NCI-H2107 treated with DMSO at 0.1 percent for 48 hours (cell line): ENCODE results near the gene ALG3.

Experiments used
- DNase-seq: peaks from one replicate; lab custom pipeline; 2025; ENCODE audit not compliant: unreplicated experiment; lab: John Stamatoyannopoulos, UW

Gene ALG3

GRCh38 chr3:184260724-184261269 is 12.0 kb upstream of the ALG3 start:
- peak; percentile 38 for DNase-seq

GRCh38 chr3:184259878-184260723 is 11.3 kb upstream of the ALG3 start:
- DNase-seq, result no peak

DNA sequence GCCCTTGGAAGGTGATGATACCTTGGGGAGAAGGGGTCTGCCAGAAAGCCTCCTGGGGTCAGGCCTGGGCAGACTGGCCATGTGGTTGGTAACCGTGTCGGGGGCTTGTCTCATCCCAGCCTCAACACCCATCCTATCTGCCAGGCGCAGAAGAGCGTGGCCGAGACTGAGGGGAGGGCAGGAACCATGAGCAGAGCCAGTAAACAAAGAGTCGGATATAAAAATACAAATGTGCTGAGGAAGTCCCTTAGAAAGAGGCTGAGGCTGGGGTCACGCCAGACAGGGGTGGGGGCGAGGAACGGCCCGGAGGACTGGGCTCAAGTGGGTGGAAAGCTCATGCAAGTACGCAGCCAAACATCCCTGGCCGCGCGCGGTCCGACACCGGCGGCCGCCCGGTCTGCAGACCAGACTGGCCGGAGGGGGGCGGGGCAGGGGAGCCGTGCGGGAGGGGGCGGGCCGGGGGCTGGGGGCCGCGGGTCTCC is 10.7 kb upstream of the ALG3 start:
- no peak for DNase-seq

DNA sequence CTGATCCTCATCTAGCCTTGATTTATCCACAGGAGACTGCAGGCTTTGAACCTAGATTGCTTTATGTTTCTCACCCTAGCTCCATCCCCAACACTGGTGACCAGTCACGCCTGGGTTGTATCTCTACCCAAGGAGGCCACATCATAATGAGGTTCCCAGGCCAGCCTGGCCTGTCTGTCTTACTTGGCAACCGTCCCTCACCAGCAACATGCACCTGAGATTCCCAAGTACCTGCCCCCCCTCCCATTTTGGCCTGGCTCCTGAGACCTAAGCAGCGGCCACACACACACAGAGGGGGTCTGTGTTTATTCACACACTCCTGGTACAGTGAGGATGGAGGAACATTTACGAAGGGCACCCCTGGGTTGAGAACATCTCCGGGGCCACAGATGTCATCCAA is 10.2 kb upstream of the ALG3 start:
- no peak for DNase-seq

DNA sequence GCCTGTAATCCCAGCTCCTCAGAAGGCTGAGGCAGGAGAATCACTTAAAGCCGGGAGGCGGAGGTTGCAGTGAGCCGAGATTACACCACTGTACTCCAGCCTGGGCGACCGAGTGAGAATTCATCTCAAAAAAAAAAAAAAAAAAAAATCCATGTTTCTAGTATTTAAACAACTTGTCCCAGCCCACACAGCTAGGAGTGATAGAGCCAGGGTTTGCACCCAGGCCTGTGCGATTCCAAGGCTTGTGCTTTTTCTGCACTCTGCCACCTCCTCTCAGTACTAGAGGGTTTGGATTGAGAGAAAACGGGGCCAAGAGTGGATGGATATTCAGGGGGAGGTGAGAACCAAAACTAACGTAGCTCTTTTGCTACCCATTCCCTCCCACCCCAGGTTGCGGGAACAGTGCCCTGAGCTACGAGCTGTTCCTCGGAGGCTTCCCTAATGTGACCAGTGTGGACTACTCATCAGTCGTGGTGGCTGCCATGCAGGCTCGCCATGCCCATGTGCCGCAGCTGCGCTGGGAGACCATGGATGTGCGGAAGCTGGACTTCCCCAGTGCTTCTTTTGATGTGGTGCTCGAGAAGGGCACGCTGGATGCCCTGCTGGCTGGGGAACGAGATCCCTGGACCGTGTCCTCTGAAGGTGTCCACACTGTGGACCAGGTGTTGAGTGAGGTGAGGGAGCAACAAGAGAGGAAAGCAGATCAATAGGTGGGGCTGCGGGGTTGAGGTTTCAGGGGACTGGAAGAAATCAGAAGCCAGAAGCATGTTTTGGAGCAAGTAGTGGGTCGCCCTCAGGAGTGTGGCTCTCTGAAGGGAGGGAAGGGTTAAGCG is 8.5 kb upstream of the ALG3 start:
- DNase-seq, result no peak

DNA sequence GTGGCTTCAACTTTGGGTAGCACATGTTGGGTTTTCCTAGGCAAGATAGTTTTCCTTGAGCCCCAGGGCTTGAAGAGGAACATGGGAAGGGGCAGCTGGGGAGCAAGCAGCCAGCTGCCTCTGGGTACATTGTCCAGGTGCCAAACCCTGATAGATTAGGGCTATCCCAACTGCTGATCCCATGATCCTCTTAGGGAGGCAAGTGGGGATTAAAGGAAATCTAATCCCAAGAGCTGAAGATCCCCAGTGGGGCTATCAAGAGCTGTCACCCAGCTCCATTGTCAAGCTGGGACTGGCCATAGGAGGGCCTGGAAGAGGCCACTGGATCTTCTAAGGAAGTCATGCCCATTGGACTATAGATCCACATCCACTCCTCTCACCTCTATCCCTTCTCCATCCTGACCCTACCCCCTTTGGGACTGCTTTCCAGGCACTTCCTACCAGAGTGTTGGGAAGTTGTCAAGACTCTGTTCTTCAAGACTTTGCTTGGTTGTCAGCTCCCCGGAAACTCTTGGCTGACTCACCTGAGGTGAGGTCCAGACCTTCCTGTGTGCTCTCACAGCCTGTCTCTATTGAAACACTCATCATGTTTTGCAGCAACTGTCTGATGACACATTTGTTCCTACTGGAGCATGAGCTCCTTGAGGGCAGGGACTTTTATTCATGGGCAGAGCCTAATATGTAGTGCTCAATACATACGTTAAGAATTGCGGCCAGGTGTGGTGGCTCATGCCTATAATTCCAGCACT is 6.7 kb upstream of the ALG3 start:
- DNase-seq, result no peak

DNA sequence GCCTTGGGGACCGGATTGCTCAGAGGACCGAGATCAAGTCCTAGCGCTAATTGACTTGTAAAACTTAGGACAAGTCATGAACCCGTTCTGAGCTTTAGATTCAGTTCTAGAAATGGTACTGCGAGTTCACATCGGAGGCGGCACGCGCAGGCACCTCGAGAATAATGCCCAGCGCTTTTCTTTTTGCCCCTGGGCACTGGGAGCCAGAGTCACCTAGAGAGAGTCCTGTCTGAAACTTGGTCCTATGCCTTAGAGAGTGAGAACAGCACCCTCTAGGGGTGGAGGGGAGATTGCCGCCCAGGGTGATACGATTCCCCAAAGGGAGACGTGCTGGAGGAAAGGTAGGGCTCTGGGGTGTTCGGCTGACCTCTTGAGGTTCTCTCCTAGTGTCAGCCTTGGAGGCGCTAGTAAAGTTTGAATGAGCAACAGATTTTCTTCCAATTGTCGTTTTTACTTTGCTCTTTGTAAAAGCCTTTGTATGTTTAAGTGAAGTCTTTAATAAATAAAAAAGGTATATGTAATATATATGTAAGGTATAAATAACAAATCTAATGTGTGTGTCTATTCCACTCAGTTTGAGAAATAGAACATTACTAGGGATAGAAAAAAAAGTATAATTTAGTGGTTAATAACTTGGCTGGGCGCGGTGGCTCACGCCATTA is 1.5 kb upstream of the ALG3 start:
- DNase-seq, result peak; percentile 100

DNA sequence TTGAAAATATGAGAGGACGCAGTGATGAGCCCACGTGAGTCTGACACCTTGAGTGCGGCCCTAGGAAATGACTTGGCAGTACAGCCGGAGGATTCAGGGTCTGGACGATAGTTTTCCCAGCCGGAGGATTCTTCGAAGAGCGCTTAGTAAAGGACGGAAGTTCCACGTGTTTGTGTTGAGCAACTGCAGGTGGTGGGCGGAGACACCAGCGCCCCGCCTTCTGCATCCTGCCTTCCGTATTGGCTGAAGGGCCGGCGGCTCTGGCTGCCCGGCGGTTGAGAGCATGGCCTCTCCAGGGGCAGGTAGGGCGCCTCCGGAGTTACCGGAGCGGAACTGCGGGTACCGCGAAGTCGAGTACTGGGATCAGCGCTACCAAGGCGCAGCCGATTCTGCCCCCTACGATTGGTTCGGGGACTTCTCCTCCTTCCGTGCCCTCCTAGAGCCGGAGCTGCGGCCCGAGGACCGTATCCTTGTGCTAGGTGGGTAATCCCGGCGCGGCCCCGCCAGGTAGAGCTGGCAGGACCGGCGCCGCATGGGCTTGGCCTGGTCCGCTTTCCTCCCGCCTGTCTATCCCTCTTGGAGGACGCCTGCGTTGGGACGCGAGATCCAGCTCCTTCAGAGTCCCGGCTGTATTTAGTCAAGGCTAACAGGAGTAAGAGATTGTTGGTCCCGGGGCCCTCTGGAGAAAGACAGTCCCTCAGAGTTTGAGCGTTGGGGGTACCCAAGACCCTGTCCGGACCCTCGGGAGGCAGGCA is 827 bp upstream of the ALG3 start, which contains the start of gene EEF1AKMT4:
Gene EEF1AKMT4, plus strand, starts transcription at position 261 of the 755 bp plus-strand sequence. Its CDS starts 23 bp downstream, at position 284.
- peak; percentile 100 for DNase-seq

DNA sequence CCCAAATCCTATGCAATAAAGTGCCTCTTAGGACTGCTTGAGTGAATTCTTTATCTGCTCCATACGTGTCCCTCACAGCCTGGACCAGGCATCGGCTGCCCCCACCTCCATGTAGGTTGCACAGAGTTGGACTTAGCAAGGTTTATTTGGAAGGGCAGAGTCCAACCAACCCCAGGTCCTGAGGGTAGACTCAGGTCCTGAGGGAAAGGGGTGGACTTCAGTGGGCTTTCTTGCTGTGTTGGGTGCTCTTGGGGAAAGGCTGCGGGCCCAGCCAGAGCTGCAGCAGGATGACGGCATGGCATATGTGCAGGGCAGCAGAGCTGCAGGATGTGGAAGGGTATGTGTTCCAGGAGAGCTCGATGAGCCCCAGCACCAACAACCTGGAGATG is 6.5 kb downstream of the ALG3 start:
- DNase-seq, result no peak

DNA sequence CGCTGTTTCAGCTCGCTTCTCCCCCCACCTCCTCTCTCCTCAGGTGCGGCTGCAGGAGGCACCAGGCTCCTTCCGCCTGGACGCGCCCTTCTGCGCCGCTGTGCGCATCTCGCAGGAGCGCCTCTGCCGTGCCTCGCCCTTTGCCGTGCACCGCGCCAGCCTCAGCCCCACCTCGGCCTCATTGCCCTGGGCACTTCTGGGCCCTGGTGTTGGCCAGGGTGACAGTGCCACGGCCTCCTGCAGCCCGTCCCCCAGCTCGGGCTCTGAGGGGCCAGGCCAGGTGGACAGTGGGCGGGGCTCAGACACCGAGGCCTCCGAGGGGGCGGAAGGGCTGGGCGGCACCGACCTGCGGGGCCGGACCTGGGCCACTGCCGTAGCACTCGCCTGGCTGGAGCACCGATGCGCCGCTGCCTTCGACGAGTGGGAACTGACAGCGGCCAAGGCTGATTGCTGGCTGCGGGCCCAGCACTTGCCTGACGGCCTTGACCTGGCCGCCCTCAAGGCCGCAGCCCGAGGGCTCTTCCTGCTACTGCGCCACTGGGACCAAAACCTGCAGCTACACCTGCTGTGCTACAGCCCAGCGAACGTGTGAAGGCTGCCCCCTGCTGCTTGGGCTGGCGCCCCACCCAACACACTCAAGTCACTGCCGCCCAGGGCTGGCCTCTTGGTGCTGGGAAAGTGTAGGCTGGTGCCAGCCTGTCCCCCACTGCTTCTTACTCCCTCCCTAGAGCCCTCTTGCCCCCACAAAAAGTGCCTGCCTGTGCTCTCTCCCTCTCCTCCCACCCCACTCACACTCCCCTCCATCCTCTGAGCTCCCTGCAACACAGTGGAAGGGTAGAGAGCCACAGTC is 7.1 kb downstream of the ALG3 start:
- DNase-seq, result no peak

DNA sequence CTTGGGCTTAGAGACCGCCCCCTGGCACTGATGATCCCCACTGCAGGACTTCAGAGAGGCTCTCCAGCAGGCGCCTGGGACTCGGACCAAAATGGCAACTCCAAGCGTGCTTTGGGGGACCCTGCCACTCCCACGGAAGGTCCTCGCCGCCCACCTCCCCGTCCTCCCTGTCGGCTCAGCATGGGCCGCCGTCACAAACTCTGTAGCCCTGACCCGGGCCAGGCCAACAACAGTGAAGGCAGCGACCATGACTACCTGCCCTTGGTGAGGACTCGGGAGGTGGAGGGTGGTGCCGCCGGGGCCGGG is 7.7 kb downstream of the ALG3 start:
- DNase-seq, result no peak

DNA sequence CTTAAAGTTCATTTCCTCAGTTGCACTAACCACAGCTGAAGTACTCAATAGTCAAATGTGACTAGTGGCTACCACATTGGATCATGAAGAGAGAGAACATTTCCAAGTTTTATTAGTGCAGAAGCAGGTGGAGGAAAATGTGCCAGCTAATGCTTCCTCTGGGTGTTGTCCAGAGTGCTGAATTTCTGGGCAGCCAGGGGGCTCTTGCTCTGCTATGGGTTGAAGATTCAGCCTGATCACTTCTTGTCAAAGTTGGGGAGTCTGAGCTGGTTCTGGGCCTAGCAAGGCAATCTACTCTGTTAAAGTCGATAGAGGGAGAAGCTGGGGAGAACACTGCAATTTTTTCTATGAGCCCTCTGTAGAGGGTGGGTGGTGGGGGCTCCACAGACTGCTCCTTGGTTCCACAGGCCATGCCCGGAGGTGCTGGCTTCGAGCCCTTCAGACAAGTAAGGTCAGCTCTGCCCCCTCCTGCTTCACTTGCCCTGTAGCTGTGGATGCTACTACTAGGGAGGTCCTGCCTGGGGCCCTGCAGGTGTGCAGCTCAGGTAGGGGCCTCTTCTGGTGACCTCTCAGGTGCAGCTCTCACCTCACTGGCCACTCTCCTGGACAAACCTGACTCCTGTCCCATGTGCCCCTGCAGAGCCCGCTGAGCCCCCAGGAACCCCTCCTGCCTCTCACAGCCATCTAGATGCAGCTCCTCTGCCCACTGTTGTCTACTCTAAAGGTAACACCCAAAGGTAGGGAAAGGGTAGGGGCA is 8.2 kb downstream of the ALG3 start:
- DNase-seq, result no peak

DNA sequence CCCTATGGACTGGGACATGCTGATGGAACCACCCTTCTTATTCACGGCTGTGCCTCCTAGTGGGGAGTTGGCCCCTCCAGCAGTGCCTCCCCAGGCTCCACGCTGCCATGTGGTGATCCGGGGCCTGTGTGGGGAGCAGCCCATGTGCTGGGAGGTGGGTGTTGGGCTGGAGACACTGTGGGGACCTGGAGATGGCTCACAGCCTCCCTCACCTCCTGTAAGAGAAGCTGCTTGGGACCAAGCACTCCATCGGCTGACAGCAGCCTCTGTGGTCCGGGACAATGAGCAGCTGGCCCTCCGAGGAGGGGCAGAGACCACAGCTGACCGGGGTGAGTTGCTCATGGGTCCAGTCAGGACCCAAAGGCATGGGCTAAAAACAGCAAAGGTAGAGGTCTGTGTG is 9.1 kb downstream of the ALG3 start:
- DNase-seq, result no peak

DNA sequence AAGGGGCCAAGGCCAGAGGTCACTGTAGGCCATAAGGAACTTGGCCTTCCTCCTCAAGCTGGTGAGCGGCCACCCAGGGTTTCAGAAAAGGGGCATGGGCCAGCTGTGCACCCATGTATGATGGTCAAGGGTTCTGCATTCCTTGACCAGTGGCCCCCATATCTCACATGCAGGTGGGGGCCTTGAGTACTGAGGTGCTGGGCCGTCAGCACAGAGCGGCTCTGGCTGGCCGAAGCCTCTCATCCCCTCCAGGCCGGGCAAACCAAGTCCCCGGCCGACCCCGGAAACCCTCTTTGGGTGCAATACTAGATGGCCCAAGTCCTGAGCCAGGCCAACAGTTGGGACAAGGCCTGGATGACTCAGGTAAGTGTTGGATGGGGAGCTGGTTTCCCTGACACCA is 9.5 kb downstream of the ALG3 start:
- DNase-seq, result no peak

DNA sequence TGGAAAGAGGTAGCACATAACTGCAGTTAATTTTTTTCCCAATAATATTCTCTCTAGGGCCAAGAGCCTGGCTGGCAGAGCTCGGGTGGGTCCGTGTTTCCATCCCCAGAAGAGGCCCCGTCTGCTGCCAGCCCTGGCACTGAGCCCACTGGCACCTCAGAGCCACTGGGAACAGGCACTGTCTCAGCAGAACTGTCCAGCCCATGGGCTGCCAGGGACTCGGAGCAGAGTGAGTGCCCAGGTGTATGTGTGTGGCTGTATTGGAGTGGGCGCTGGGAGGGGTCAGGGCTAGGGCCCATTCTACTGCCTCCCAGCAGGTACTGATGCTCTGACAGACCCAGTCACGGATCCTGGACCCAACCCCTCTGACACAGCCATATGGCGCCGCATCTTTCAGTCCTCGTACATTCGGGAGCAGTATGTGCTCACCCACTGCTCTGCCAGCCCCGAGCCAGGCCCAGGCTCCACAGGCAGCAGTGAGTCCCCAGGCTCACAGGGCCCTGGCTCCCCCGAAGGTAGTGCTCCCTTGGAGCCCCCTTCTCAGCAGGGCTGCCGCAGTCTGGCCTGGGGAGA is 10.4 kb downstream of the ALG3 start:
- no peak for DNase-seq

DNA sequence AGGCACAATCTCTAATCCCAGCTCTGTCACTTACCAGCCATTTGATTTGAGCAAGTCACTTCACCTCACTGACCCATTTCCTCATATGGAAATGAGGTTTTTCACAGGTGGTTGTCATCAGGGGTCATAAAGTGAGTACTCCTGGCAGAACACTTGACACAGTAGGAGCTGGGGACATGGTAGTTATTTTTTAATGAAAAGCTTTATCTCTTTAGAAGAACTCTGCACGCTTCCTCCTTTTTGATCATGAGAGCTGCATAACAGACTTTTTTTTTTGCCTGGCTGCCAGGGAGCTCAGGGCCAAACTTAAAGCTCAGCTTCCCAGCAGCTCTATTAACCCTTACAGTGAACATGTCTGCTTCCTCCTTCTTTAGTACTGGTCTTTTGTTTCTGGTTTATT is 11.0 kb downstream of the ALG3 start:
- DNase-seq, result no peak

- no peak for DNase-seq
Observed at GRCh38 chr3:184237211-184237610, 11.6 kb downstream of the ALG3 start.

GRCh38 chr3:184236636-184237035 is 12.1 kb downstream of the ALG3 start:
- DNase-seq, result no peak
